Measurements from ENCODE around the gene NSUN4. TPM values are rescaled to one million over a fixed set of nuclear protein-coding genes. Genes with fewer than 3 reads are reported as not detected.

NSUN4 gene
- total RNA-seq, 1 experiment from 2014 or later = 20.4 TPM

GRCh38 chr1:46345281-46345680 is 4.7 kb downstream of the NSUN4 start:
- no peak for DNase-seq
- Histone ChIP-seq H3T11ph (ENCODE audit: low read length) (no peak overlapping the region), H3K79me2 (ENCODE audit: insufficient read depth, low read length) (no peaks in the 10 kb centered on the region), H3K4me2 (ENCODE audit: insufficient read depth, insufficient read length, low read length) (no peak overlapping the region), H2AK5ac (ENCODE audit: insufficient read length, low read length) (no peak overlapping the region), H3K56ac (ENCODE audit: insufficient read length, low read depth, low read length) (no peak overlapping the region), H3K27ac (ENCODE audit: insufficient read length, low read depth, low read length) (no peak overlapping the region), H2BK120ac (ENCODE audit: low read depth, low read length, poor library complexity, severe bottlenecking) (no peak overlapping the region), H4K5ac (ENCODE audit: insufficient read length, low read depth, low read length) (no peak overlapping the region), H3K9ac (ENCODE audit: extremely low read depth, insufficient read length, low read length) (no peak overlapping the region), H2BK15ac (ENCODE audit: low read depth, low read length) (no peak overlapping the region), H3K23me2 (ENCODE audit: insufficient read length, low read depth, low read length, poor library complexity, severe bottlenecking) (peaks cover 5% of the 10 kb centered on the region), H2BK20ac (ENCODE audit: low read depth, low read length, poor library complexity, severe bottlenecking) (no peak overlapping the region), H3K27me3 (ENCODE audit: insufficient read depth, low read length) (no peaks in the 10 kb centered on the region), H4K20me1 (ENCODE audit: control insufficient read depth, insufficient read depth, insufficient read length) (no peaks in the 10 kb centered on the region), H3K14ac (ENCODE audit: insufficient read depth, low read length) (no peak overlapping the region), H3K4me1 (ENCODE audit: insufficient read depth, low read length) (no peaks in the 10 kb centered on the region), H2AFZ (ENCODE audit: low read length) (no peak overlapping the region), H2BK5ac (ENCODE audit: insufficient read length, low read length) (no peak overlapping the region), H3K23ac (ENCODE audit: insufficient read length, low read depth, low read length) (no peak overlapping the region), H4K91ac (ENCODE audit: insufficient read length, low read depth, low read length) (no peak overlapping the region), H3K18ac (ENCODE audit: insufficient read length, low read depth, low read length) (no peak overlapping the region), H2BK12ac (ENCODE audit: insufficient read length, low read depth, low read length) (no peak overlapping the region), H4K8ac (replicated peaks; ENCODE audit: insufficient read length, low read depth, low read length) (no peak overlapping the region), H3K4ac (ENCODE audit: low read depth, low read length) (no peak overlapping the region), H3K79me1 (ENCODE audit: insufficient read depth, low read depth, low read length, poor library complexity, severe bottlenecking) (no peaks in the 10 kb centered on the region), H3K9me3 (ENCODE audit: control insufficient read depth, low read depth, low read length) (no peaks in the 10 kb centered on the region)
- H3K4me3 Mint-ChIP-seq = no peak overlapping the region
- H3K27ac Mint-ChIP-seq = no peak overlapping the region
- H3K9me3 Mint-ChIP-seq = peaks cover 0 to 2% of the 10 kb centered on the region in 2 experiments; a peak in 2 of 5 replicates
- H3K4me1 Mint-ChIP-seq = peaks cover 14 to 17% of the 10 kb centered on the region in 2 experiments
- no peaks in the 10 kb centered on the region for H3K27me3 Mint-ChIP-seq (ENCODE audit: low read depth)
- TF ChIP-seq CTCF (conservative IDR thresholded peaks at IDR 0.05) = no peak
- H3K36me3 Mint-ChIP-seq (ENCODE audit: insufficient read depth in 1 of 3, low read depth in 3 of 3) = peaks cover 31 to 73% (median 63%) of the 10 kb centered on the region in 3 experiments; a peak in 6 of 7 replicates
